ENCODE measurements around the gene GAS7. TPM values are rescaled to one million over a fixed set of nuclear protein-coding genes. Genes with fewer than 3 reads are reported as not detected.

The GAS7 gene
- total RNA-seq, 4 donors from 2014 or later = 242 to 309 (median 264) TPM

DNA sequence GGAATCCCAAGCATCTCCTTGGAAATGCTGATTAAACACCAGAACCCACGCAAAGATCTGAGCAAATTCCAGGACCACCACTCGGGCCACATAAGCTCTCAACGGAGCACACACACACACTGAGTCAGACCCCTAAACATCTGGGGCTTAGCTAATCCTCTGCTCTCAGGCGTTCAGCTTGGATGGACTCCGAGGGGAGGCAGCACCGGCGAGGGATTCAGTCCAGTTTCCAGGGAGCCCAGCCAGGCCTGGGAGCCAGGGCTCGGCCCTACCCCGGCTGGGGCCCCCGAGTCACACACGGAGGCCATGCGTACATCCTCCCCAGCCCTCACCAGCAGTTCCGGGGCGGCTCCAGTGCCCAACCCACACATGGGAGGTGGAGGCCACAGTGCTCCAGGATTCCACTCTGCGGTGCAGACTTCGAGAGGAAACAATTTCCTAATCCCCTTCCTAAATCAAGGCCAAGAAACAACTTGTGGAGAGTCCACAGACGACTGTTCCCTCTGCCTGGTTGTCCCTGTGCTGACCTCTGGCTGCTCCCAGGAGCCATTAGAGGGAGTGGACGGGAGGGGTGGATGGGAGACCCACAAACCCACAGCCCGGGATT is 70.5 kb downstream of the GAS7 start:
- TF ChIP-seq, protein P1, sequence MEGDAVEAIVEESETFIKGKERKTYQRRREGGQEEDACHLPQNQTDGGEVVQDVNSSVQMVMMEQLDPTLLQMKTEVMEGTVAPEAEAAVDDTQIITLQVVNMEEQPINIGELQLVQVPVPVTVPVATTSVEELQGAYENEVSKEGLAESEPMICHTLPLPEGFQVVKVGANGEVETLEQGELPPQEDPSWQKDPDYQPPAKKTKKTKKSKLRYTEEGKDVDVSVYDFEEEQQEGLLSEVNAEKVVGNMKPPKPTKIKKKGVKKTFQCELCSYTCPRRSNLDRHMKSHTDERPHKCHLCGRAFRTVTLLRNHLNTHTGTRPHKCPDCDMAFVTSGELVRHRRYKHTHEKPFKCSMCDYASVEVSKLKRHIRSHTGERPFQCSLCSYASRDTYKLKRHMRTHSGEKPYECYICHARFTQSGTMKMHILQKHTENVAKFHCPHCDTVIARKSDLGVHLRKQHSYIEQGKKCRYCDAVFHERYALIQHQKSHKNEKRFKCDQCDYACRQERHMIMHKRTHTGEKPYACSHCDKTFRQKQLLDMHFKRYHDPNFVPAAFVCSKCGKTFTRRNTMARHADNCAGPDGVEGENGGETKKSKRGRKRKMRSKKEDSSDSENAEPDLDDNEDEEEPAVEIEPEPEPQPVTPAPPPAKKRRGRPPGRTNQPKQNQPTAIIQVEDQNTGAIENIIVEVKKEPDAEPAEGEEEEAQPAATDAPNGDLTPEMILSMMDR (IDR thresholded peaks at IDR 0.05) = peak in 2 of 5 experiments; percentile 10 to 22
- TF ChIP-seq POLR2A (IDR thresholded peaks at IDR 0.05) (peak in 1 of 2 donors; percentile 34), EP300 (IDR thresholded peaks at IDR 0.05) (peak in 1 of 2 donors; percentile 89)
- H3K9me3 ChIP-seq = no peaks in the 10 kb centered on the region
- peak overlapping the region; percentile 9 to 92 (median 82) for H3K27ac ChIP-seq
- H3K4me3 ChIP-seq = no peak overlapping the region
- peak; percentile 67 to 77 for DNase-seq (ENCODE audit: low spot score in 2 of 2)
- 11 to 19% methylated on average over 17 to 18 of the region's 19 CpGs for WGBS, 2 donors
- H3K36me3 ChIP-seq = no peaks in the 10 kb centered on the region
- H3K27me3 ChIP-seq = no peaks in the 10 kb centered on the region
- H3K4me1 ChIP-seq = peaks cover 0 to 64% (median 42%) of the 10 kb centered on the region in 4 donors

DNA sequence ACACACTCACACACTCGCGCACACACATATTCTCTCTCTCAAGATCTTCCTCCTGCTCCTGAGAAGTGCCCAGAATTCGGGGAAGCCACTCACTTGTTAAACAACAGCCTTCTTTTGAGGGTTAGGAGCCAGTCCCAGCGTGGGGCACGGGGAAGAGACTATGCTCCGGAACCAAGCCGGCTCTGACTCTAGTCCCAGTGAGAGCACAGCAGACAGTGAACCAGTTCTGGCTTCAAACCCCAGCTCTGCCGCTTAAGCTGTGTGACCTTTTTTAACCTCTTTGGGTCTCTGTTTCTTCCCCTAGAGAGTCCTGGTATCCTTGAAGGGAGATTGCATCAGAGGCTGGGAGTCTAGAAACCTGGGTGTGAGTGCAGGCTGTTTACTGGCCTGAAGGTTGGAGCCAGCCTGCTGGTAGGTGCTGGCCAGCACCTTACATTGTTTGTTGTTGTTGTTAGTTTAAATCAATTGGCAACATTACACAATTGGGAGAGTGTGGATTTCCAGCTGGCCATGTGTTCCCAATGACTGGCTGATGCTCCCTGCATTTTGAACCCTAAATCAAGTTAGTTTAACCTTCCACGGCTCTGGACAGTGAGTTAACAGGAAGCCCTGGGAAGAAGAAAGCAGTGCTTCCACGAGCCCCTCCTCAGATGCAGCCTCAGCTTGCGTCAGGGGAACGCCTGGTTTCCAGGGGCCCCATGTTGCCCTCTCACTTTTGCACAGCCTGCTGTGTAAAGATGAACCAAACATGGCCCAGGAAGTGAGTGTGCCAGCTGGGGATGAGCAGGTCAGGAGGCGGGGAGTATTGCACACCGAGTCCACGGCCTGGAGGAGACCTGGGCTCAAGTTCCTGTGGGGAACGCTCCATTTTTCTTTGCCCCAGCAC is 71.5 kb downstream of the GAS7 start:
- Histone ChIP-seq H3K9me3 (no peaks in the 10 kb centered on the region), H3K4me1 (peaks cover 0 to 75% (median 52%) of the 10 kb centered on the region in 4 donors), H3K27ac (peak overlapping the region; percentile 9 to 92 (median 82)), H3K27me3 (no peaks in the 10 kb centered on the region), H3K36me3 (no peaks in the 10 kb centered on the region), H3K4me3 (peak overlapping the region in 1 of 4 donors; percentile 2)
- 27 to 32% methylated on average over 16 of the region's 16 CpGs for WGBS, 2 donors
- TF ChIP-seq, protein P1 (IDR thresholded peaks at IDR 0.05) = no peak
- peak in 1 of 2 donors; percentile 18 for TF ChIP-seq EP300 (IDR thresholded peaks at IDR 0.05)
- DNase-seq (ENCODE audit: low spot score in 2 of 2) = peak in 1 of 2 donors; percentile 33

DNA sequence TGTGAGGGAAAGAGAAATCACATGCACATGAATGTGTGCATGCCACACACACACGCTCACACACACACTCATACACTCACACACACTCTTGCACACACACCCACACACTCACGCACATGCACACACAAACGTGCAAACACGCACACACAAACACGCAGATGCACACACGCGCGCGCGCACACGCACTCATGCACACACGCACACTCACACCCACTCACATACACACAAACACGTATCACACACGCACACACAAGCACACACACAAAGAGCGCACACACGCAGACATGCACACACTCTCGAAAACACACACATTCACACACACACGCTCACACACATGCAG is 72.2 kb downstream of the GAS7 start:
- H3K27ac ChIP-seq = peak overlapping the region; percentile 6 to 92 (median 71)
- TF ChIP-seq, protein P1 (IDR thresholded peaks at IDR 0.05) = no peak
- no peak for TF ChIP-seq POLR2A (IDR thresholded peaks at IDR 0.05)
- TF ChIP-seq EP300 (IDR thresholded peaks at IDR 0.05) = no peak
- DNase-seq (ENCODE audit: low spot score in 2 of 2) = no peak

DNA sequence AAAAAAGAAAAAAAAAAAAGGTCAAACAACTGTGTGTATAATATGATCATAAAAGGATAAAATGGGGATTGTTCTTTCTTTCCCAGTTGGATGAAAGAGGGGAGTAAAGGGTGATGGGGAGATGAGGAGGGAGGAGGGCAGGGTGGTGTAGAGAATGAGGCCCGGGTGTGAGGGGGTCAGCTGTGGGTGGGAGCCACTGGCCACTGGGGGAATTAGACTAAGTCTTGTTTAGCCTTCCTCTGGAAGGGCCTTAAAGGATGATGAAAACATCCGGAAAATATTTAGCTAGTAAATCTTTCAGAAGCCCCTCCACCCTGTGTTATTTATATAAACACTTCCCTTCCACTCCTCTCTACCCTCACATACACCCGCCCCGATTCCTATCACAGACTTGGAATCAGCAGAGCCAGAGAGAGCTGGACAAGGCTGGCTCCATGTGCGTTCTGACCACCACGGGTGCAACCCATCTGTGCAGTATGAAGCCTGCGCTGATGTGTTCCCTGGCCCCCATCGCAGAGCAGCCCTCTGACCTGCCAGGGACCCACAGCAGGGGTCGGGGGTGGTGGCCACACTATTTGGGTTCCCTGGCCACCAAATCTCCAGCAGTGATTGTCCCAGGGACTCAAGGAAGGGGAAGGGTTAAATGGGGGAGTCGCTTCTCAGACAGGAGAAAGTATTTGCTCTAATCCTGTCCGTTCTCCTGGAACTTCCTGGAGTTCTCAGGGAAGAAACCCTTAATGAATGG is 72.7 kb downstream of the GAS7 start:
- TF ChIP-seq, protein P1 (IDR thresholded peaks at IDR 0.05) = no peak
- no peak for TF ChIP-seq POLR2A (IDR thresholded peaks at IDR 0.05)
- TF ChIP-seq EP300 (IDR thresholded peaks at IDR 0.05) = no peak
- H3K27ac ChIP-seq = peak overlapping the region; percentile 6 to 92 (median 71)
- H3K9me3 ChIP-seq = no peaks in the 10 kb centered on the region
- no peak for DNase-seq (ENCODE audit: low spot score in 2 of 2)
- 21% methylated on average over 11 of the region's 11 CpGs for WGBS, 2 donors
- H3K36me3 ChIP-seq = no peaks in the 10 kb centered on the region
- no peaks in the 10 kb centered on the region for H3K27me3 ChIP-seq
- H3K4me1 ChIP-seq = peaks cover 0 to 84% (median 61%) of the 10 kb centered on the region in 4 donors
- H3K4me3 ChIP-seq = no peak overlapping the region

More for the DNA sequence above, 72.2 kb downstream of the GAS7 start:
- H3K36me3 ChIP-seq = no peaks in the 10 kb centered on the region
- H3K9me3 ChIP-seq = no peaks in the 10 kb centered on the region
- 55 to 64% methylated on average over 18 of the region's 18 CpGs for WGBS, 2 donors
- H3K4me3 ChIP-seq = no peak overlapping the region
- no peaks in the 10 kb centered on the region for H3K27me3 ChIP-seq
- H3K4me1 ChIP-seq = peaks cover 0 to 79% (median 57%) of the 10 kb centered on the region in 4 donors

Data from tibial nerve (tissue), 4 donors.